ENCODE results near the gene GLDN.
"Not testable (repeated sequence)": the region's sequence is repeated elsewhere in the genome, so short reads cannot be mapped to it uniquely, and the experiment has no call there.

GRCh38 chr15:51446029-51446744, 104.7 kb downstream of the GLDN start:
- not testable (repeated sequence) for TF ChIP-seq CTCF (tag by site-specific recombination; IDR thresholded peaks at IDR 0.05); TRIM28 (IDR thresholded peaks at IDR 0.05; ENCODE audit: borderline replicate concordance, low read length); ELK4 (IDR thresholded peaks at IDR 0.05; ENCODE audit: borderline replicate concordance, low read depth, low read length); ZNF792 (tag by site-specific recombination; IDR thresholded peaks at IDR 0.05)
